ENCODE results near the gene LSM12.

DNA sequence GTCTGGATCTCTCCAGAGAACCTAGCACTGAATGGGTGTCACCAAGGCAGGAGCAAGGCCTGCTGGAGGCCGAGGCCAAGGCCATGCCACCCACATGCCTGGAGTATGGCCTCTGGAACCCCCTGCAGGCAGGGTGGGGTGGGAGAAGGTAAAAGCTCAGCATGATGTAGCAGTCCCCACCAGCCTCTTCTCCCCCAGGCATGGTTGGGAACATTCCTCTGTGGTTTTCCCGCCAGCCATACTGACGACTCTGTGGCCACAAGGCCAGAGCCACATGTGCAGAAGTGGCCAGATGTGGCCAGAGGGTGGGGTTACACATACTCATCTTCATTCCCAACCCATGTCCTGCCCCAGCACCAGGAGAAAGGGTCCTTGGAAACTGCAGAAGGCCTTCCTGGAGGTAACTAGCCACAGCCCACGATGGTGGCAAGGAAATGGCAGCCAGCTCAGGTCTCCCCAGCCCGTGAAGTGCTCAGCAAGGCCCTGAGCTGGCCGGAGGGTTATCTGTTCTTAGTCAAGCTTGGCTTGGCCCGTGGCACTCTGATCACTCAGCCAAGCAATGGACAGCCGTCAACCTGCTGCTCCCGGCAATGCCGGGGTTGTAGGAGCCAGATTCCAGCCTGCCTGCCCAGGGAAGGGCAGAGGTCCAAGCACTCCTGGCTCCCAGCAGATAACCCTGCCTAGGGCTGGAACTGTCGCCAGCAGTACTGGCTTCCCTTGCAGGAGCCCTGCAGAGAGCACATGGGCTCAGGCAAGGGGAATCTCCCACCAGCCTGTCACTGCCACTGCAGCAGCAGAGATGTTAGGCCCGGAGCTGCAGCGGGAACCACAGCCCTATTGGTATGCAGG, 30.9 kb upstream of the LSM12 start:
- TF ChIP-seq POLR2A (IDR thresholded peaks at IDR 0.05; ENCODE audit: low read depth, low read length) (no peak), POLR2AphosphoS5 (IDR thresholded peaks at IDR 0.05; ENCODE audit: low read depth, low read length) (no peak), TAF1 (IDR thresholded peaks at IDR 0.05; ENCODE audit: borderline replicate concordance, low read depth, low read length) (no peak)
